ENCODE results near the gene DPYD.

DNA sequence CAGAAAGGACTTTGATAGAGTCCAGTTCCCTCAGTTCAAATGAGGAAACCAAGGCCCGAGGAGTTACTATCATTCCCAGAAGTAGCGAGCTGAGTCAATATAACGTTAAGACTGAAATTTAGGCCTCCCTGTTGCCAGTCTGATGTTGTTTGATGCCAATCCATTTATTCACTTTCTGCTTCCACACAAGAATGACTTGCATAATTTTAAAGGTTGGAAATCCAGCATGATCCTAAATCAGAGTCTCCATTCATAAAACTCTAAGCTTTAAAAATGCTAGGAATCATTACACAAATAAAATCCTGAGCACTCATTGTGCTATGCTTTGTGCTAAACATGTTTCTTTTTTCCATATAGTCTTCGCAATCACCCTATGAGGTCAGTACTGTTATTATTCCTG is 784.9 kb downstream of the DPYD start:
- TF ChIP-seq EP300 (IDR thresholded peaks at IDR 0.05) (no peak), POLR2A (IDR thresholded peaks at IDR 0.05) (no peak)
- TF ChIP-seq, protein P1, sequence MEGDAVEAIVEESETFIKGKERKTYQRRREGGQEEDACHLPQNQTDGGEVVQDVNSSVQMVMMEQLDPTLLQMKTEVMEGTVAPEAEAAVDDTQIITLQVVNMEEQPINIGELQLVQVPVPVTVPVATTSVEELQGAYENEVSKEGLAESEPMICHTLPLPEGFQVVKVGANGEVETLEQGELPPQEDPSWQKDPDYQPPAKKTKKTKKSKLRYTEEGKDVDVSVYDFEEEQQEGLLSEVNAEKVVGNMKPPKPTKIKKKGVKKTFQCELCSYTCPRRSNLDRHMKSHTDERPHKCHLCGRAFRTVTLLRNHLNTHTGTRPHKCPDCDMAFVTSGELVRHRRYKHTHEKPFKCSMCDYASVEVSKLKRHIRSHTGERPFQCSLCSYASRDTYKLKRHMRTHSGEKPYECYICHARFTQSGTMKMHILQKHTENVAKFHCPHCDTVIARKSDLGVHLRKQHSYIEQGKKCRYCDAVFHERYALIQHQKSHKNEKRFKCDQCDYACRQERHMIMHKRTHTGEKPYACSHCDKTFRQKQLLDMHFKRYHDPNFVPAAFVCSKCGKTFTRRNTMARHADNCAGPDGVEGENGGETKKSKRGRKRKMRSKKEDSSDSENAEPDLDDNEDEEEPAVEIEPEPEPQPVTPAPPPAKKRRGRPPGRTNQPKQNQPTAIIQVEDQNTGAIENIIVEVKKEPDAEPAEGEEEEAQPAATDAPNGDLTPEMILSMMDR (IDR thresholded peaks at IDR 0.05), result no peak

Data from sigmoid colon (tissue), 4 donors.